NCI-H82 (cell line): ENCODE data around the gene TAL2.

ENCODE experiments used
- DNase-seq: peaks from one replicate; lab custom pipeline; 2025; lab: John Stamatoyannopoulos, UW

The TAL2 gene

GRCh38 chr9:105662184-105663104 is at the start of gene TAL2:
TSS of gene TAL2 (plus strand) at chr9:105662457. CDS start at chr9:105662497, 40 bp downstream.
- DNase-seq: no peak

DNA sequence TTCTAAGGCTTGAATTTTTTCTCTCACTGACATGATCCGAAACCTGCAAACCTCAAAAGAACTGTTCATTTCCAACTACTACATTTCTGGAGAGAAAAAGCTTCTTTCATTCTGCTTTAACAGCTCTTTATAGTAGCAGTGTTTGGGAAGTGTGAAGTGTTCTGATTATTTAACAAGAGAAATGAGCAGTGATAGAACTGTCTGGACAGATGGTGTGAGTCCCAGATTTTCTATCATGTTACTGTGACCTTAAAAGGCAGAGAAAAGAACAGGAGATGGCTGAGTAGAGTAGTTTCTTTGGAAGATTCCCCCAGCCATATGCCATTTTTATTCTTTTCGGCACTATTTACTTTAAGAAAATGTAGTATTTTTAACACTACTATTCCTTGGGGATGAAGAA is 41.3 kb upstream of the TAL2 start:
- peak; percentile 69 for DNase-seq

- no peak for DNase-seq
These were observed 37.2 kb upstream of the TAL2 start for GRCh38 chr9:105625088-105625487.

GRCh38 chr9:105632807-105633206 is 29.4 kb upstream of the TAL2 start:
- DNase-seq: peak; percentile 58

GRCh38 chr9:105633411-105633810 is 28.8 kb upstream of the TAL2 start:
- DNase-seq: peak; percentile 99

- DNase-seq: no peak
These were observed 25.9 kb upstream of the TAL2 start for GRCh38 chr9:105636331-105636730.

- peak; percentile 11 for DNase-seq
These were observed 24.4 kb upstream of the TAL2 start for GRCh38 chr9:105637787-105638395.

DNA sequence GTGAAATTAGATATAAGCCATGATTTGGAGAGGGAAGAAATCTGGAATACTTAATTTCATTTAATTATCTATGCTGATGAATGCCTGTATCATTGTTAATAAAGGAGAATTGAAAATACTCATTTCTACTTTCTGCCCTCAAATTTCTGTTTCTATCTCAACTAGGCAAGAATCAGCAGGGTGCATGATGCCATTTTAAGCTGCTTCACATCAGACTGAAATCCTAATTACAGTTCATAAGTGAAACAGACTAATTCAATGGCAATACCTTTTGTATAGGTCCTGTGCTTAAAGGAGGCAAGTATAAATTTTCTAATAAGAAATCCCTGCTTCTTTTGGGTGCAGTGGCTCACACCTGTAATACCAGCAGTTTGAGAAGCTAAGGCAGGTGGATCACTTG is 22.3 kb upstream of the TAL2 start:
- DNase-seq: no peak

DNA sequence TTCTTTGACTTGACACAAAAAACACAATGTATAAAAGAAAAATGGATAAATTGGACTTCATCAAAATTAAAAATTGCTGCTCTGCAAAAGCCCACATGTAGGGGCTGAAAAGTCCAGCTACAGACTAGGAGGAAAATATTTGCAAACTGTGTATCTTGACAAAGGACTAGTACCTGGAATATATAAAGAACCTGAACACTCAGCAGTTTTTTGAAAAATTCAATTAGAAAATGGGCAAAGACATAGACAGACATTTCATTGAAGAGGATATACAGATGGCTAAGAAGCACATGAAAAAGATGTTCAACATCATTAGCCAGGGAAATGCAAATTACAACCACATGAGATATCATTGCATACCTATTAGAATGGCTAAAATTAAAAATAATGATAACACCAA is 18.5 kb upstream of the TAL2 start:
- DNase-seq: no peak

DNA sequence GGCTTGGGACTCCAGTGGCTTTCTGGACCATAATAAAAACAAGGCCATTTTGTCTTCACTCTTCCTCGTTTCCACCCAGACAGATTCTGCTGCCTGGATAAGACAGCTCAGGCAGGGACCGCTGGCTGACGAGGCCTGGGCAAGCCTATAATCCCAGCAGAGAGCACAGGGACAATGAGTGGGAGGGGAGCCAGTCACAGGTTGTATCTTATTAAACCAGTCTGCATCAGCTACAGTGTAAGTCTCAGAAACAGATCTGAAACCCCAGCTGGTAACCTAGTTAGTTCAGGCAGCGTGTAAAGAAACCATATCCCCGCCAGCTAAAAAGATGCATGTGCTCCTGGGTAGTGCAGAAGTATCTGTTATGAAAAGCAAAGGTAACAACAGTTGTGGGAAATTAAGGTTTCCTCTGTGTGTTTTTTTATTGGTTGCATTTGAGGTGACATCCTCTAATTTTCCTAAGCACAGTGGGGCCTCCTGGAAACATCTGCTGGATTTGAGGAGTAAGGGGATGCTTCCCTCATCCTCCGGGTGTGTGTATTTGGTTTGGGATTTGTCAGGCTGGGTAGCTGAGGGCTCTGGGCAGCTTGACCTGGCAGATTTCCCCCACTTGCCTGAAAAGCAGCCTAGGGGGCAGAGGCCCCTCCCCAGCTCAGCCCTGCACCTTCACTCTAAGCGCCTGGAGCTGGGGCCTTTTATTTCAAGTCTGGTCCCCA is 15.2 kb upstream of the TAL2 start:
- peak; percentile 96 for DNase-seq

DNA sequence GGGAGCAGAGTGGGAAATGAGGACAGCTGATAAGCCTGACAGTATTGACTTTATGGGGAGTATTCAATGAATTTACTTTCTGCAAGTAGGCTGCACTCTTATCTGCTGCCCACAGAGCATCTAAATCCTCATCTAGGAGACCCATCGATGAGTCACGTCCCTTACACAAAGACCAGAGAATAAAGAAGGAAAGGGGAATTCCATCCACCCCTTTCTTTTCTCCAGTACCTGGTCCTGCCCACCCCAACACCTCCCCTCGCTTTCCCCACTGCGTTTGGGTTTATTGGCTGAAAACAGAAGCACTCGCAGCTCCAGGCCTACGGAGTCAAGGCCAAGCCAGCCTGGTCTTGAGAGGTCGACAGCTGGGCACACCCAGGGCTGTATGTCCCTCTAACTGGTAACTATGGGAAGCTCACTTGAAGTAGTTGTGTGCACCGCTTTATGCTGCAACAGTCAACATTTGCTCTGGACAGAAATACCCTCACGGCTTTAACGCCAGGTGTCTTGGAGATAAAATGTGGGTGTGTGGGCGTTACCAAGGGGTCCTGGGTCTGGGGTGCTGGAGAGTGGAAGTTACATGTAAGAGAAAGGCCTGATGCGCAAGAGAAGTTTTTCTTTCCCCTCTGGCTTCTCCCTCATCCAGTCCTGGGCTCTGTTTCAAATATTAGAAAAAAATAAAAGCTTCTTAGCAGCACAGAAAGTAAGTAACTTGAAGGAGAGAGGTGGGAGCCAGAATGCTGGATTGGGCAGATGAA is 14.5 kb upstream of the TAL2 start:
- DNase-seq: peak; percentile 69

- DNase-seq: peak; percentile 96
These were observed 10.5 kb upstream of the TAL2 start for GRCh38 chr9:105651806-105652205.

DNA sequence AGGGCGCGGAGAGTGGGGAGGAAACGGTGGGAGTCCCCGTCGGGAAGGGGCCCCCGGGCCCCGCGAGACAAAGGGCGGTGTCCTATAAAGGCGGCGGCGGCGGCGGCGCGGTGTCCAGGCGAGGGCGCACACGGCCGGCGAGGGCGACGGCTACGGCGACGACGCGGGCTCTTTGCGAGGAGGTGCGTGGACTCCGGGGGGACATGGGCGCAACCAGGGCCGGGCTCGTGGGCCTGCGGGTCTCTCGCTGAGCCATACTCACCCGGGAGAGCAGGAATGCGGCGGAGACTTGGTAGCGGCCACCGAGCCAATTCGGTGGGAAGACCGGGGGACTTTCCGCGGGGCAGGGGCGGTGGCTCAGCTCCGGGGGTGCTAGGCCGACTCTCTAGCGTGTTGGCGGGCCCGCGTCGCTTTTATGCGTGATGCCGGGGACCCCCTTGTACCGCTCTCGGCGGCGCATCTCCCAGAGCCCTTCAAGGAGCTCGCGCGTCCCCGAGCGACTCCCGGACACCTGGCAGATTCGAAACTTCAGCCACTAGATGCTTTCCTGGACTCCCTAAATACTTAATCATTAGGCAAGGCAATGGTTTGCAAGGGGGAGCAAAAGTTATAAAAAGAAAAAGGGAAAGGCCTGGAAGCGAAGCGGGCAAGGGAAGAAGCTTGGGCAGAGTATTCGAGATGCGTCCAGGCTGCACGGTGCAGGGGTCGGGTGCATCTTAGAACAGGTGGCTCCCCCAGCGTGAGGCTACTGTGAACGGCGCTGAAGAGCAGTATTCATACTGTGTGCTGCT is 5.9 kb upstream of the TAL2 start:
- DNase-seq: peak; percentile 62

DNA sequence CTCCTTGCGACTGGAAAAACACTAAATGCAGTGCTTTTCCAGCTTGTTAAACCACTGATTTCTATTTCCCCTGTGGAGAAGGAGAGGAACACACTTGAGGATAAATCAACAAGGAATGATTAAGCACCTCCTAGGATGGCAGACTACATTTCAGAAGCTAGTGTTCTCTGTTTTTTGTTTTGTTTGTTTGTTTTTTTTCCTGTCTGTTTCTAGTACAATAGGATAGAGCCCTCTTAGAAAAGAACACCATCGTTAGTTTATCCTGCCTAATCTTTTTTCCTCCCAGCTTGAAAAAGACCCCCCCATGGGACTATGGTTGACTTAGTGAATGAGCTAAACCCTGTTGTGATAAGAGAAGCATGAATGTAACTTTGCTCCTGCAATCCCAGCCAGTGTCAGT is 3.9 kb upstream of the TAL2 start:
- DNase-seq: peak; percentile 24

GRCh38 chr9:105661011-105661410 is 1.2 kb upstream of the TAL2 start:
- no peak for DNase-seq

DNA sequence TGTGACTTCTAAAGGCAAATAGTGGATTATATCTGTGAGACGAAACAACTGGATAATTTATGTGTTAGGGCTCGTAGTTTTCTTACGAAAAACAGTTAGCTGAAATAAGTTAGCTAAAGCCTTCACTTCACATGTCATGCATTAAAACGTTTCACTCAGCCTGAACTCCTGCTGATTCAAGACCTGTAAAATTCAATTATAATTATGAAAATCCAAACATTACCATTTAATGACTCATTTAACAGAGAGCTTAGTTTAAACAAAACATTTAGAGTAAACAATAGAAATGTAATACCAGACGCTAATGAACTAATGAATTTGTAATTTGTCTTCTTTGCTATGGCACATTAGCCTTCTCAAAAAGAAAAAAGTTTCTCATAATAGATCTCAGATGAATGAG is 1.7 kb downstream of the TAL2 start:
- no peak for DNase-seq

- DNase-seq: no peak
These were observed 5.6 kb downstream of the TAL2 start for GRCh38 chr9:105667867-105668266.

GRCh38 chr9:105670315-105670714 is 8.1 kb downstream of the TAL2 start:
- peak; percentile 18 for DNase-seq

DNA sequence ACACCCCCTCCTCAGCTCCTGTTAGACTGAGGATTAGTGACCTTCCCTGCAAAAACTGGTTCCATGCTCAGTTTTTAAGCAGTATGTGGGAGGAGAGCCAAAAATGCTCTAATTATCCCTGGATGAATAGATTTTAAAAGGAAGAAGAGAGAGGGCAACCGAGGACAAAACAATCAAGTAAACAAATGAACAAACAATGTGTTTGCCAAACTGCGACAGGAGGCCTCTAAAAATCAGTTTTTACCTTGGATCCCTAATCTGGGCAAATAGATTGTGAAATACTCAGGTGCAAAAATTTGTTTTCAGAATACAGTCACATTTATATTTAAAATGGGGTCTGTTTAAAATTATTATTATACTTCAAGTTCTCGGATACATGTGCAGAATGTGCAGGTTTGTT is 8.5 kb downstream of the TAL2 start:
- DNase-seq: no peak

DNA sequence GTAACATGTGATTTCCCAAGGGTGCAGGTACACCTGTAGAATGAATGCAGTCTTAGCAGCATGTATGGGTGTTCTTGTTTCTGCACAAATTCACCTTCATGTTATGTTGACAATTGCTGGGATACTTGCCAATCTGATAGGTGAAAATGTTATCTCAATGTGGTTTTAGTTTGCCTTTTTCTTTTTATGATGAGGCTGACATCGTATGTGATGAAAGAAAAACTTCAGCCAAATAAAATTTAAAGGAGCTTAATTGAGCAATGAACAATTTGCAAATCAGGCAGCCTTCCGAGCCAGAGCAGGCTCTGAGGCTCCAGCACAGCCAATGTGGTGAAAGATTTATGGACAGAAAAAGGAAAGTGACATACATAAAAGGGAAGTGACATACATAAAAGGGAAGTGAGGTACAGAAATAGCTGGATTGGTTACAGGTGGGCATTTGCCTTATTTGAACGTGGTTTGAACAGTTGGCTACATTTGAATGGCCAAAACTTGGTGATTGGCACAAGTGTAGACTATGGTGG is 10.5 kb downstream of the TAL2 start:
- DNase-seq: no peak

- no peak for DNase-seq
These were observed 11.7 kb downstream of the TAL2 start for GRCh38 chr9:105673850-105674387.
